NCI-H526 treated with DMSO at 0.1 percent for 48 hours (cell line): ENCODE data around the gene ZNF142.

Experiments used
- DNase-seq: peaks from one replicate; lab custom pipeline; 2025; lab: John Stamatoyannopoulos, UW

The ZNF142 gene

DNA sequence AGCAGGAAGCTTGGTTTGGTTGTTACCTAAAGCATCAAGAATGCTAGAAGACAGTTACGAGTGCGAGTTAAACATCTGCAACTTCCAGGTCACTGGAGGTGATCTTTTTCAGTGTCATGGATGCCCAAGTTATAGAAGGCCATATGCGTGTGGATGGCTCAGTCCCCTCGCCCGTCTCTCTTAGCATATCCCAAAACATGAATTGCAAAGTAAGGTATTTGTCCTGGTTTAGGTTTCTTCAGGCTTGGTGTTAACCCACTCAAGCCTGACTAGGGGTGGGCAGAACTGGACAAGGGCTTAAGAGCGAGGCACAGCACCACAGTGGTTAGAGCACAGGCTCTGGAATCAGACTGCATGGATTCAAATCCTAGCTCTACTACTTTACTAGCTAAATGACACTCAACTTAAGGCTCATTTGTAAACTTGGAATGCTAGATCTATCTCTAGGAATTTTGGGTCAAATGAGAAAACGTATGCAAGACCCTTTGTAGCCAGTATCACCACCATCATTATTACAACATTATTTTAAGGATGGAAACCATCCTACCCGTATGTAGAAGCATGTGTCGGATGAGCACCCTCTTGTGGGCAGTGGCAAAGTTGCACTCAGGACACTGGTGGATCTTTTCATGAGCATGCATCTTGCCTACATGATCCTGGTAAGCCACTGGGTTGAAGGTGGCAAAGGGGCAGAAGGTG, 11.2 kb downstream of the ZNF142 start:
- DNase-seq, result no peak

- DNase-seq, result no peak
These were observed 14.3 kb downstream of the ZNF142 start for GRCh38 chr2:218645126-218645525.

- DNase-seq, result no peak
These were observed 14.7 kb downstream of the ZNF142 start for GRCh38 chr2:218644721-218645120.

DNA sequence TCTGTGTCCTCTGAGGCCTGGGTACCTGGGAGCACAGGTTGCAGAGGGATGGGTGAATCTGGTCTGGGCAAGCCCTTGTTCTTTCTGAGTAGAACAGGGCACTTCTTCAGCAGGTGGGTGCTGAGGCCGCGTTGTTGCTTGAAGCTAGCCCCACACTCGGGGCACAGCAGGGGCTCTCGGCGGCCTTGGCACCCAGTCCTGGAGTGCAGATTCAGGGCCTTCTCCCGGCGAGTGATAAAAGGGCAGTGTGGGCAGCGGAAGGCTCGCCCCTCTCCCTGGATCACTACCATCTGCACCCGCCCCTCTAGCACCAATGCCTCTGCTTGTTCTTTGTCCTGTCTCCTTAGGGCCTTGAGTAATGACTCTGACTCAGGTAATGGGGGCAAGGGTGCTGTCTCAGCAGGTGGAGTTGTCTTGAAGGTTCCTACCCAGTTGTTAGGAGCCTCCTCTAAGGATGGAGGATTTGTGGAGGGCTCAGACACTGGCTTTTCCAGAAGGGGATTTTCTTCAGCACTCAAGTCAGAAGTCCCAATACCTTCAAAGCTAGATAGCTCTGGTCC, 15.6 kb downstream of the ZNF142 start:
- no peak for DNase-seq

GRCh38 chr2:218642786-218643185, 16.6 kb downstream of the ZNF142 start:
- no peak for DNase-seq

- no peak for DNase-seq
These were observed 17.2 kb downstream of the ZNF142 start for GRCh38 chr2:218642121-218642656.

GRCh38 chr2:218638372-218638771, 21.1 kb downstream of the ZNF142 start:
- no peak for DNase-seq

- no peak for DNase-seq
These were observed 23.7 kb downstream of the ZNF142 start for GRCh38 chr2:218635719-218636118.

DNA sequence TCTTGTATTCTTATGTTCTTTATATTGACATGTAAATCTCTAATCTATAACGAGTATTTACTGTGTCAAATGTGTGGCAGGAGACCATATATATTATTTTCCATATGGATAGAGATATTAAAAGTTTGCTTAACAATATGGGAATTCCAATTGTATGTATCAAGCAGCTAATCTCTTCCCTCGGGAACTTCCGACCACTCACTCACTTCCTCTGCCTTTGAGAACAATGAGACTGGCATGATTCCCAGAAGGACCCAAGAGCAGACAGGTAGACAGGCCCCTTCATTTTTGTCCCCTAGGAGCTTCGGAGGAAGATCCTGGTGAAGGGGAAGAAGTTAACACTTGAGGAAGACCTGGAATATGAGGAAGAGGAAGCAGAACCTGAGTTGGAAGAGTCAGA, 27.6 kb downstream of the ZNF142 start:
- no peak for DNase-seq

DNA sequence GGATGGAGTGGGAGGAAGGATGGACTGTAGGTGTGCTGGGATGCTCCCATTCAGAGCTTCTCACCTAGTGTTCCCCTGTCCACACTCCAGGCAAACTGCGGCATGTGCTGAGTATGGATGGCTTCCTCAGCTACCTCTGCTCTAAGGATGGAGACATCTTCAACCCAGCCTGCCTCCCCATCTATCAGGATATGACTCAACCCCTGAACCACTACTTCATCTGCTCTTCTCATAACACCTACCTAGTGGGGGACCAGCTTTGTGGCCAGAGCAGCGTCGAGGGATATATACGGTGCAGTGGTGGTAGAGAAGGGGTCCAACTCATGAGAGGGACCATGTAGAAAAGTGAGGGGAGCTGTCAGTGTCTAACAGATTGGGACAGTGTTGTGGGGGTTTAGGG, 31.5 kb downstream of the ZNF142 start:
- no peak for DNase-seq

DNA sequence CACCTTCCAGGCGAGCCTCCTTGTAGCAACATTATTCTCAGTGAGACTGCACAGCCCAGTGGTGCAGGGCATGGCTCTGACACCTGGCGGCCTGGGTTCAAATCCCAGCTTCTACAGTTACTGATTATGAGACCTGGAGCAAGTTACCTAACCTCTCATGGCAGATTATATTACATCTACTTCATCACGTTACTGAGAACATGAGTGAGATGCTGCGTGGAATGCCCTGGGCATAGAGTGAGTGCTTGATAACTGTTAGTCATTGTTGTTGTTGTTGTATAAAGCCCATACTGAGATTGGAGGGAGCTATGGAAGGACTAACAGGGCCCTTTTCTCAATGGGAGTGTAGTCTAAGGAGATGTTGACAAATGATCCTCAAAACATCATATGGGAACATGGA, 33.1 kb downstream of the ZNF142 start:
- no peak for DNase-seq

DNA sequence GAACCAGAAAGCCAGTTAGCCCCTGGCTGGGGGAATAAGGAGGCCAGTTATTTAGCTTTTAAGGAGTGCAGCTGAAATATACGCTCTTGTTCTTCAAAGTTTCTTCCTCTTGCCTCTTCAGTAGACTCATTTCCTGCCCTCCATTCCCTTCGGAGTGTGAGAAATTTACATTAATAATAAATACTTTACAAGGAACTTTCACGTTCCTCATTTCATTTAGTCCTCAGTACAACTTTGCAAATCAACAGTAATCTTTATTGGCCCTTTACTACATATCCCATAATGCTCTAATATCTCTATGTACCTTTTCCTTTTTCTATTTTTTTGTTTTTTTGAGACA, 36.1 kb downstream of the ZNF142 start:
- no peak for DNase-seq

GRCh38 chr2:218622606-218623365, 36.6 kb downstream of the ZNF142 start:
- no peak for DNase-seq

GRCh38 chr2:218621007-218621406, 38.4 kb downstream of the ZNF142 start:
- DNase-seq, result no peak

- DNase-seq, result no peak
These were observed 41.1 kb downstream of the ZNF142 start for GRCh38 chr2:218618102-218618860.

DNA sequence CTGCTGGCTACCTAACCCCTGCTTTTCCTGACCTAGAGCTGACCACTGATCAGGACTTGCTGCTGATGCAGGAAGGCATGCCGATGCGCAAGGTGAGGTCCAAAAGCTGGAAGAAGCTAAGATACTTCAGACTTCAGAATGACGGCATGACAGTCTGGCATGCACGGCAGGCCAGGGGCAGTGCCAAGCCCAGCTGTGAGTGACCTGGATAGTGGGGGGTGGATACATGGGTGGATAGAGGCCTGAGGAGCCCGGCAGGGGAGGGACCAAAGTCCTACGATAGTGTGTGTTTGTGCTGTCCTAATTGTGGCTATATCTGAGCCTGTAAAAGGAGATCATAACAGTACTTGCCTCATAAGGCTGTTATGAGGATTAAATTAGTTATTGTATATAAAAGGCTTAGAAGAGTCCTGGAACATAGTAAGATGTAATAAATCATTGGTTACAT, 43.5 kb downstream of the ZNF142 start:
- no peak for DNase-seq

DNA sequence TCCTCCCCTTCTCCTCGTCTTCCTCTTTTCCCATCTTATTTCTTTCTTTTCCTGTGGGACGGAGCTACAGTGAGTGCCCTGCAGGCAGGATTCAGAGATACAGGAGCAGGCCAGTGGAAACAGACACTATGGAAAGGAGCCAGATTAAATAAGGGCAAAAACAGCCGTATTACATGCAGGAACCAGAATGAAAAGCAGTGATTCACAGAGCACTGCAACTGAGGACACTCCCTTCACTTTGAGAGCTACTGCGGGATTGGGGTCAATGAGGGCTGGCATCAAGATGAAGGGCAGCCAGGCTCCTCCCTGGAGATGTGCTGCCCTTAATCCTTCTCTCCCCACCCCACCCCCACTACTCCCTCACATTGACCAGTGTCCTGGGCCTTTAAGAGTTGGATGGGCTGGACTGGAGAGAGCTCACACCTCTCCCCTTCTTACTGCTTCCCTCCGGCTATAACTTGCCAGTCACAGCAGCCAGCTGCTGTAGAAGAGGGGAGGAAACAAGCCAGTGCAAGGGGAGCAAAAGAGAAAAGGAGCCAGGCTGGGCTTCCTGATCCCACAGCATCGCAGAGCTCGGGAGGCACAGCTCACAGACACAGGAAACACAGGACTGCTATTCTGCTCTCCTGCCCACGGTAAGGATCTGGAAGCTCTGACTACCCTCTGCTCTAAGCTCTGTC, 51.8 kb downstream of the ZNF142 start, which contains the start of gene PLCD4:
Gene PLCD4, plus strand, starts transcription at position 464 of the 680 bp plus-strand sequence. CDS start 7,841 bp downstream, outside the sequence.
- DNase-seq, result no peak

DNA sequence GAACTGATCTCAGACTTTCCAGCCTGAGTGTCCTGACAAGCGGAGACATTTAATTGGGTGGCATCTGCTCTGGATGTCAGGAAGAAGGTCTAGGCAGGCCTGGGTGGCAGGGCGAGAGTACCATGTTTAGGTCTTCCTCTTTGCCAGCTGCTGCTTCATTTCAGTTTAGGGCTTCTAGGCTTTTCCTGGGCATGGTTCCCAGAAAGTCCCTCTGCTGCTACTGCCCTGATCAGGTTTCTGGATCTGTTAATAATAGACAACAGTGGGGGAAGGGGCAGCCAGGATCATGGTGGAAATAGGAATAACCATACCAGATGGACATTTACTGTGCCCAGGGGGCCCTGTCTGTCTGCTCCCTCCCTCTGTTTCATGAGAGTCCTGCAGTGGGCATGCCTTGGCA, 54.0 kb downstream of the ZNF142 start:
- no peak for DNase-seq
